WERI-Rb-1 (cell line): ENCODE data around the gene SEC31A.

Experiments used
- DNase-seq: peaks from one replicate; pipeline ENCODE4 v3.0.0-alpha.2; 2020
- H3K27ac ChIP-seq: fragments of 250-450 bp; sonication (Bioruptor Pico); 2 replicates; pipeline ENCODE4 v1.5.1; 2020; ENCODE audit warnings: mild to moderate bottlenecking, moderate library complexity
- H3K27me3 ChIP-seq: fragments of 250-450 bp; sonication (Bioruptor Pico); 2 replicates; pipeline ENCODE4 v1.5.1; 2021; ENCODE audit warnings: mild to moderate bottlenecking, low read depth, moderate library complexity; ENCODE audit not compliant: insufficient read depth, severe bottlenecking
- H3K36me3 ChIP-seq: fragments of 250-450 bp; sonication (Bioruptor Pico); 2 replicates; pipeline ENCODE4 v1.5.1; 2020; ENCODE audit warnings: mild to moderate bottlenecking, moderate library complexity
- H3K4me3 ChIP-seq: 2 replicates; pipeline ENCODE4 v1.5.1; 2011; ENCODE audit warnings: low read depth, mild to moderate bottlenecking, control low read depth, low read length
- H3K9me3 ChIP-seq: fragments of 250-450 bp; sonication (Bioruptor Pico); 2 replicates; pipeline ENCODE4 v1.5.1; 2021; ENCODE audit warnings: mild to moderate bottlenecking, moderate library complexity; ENCODE audit not compliant: severe bottlenecking
- TF ChIP-seq, protein P1 (sequence below): IDR thresholded peaks from 2 replicates; pipeline ENCODE4 v1.5.1; 2011; ENCODE audit warnings: low read depth, mild to moderate bottlenecking, control low read depth, inconsistent platforms, low read length

SEC31A gene

DNA sequence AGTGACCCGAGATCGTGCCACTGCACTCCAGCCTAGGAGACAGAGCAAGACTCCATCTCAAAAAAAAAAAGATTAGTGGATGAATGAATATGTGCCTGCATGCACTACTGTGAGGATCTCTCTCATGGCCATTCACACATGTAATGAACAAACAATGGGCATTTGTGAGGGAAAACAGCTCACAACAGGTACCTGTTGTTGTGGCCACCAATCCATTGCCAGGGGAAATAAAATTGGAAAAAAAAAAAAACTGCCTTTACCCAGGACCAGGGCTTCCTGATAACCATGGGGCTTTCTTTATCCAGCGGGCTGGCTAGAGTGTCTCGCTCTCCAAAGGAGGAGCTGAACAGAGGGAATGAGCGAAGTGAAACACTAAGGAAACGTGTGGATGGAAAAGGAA lies 99.8 kb downstream of the SEC31A start:
- no peaks in the 10 kb centered on the region for H3K9me3 ChIP-seq
- no peak overlapping the region for H3K27ac ChIP-seq
- no peak for DNase-seq
- H3K36me3 ChIP-seq, result no peaks in the 10 kb centered on the region; the same call in none of the 2 replicates
- TF ChIP-seq, protein P1, sequence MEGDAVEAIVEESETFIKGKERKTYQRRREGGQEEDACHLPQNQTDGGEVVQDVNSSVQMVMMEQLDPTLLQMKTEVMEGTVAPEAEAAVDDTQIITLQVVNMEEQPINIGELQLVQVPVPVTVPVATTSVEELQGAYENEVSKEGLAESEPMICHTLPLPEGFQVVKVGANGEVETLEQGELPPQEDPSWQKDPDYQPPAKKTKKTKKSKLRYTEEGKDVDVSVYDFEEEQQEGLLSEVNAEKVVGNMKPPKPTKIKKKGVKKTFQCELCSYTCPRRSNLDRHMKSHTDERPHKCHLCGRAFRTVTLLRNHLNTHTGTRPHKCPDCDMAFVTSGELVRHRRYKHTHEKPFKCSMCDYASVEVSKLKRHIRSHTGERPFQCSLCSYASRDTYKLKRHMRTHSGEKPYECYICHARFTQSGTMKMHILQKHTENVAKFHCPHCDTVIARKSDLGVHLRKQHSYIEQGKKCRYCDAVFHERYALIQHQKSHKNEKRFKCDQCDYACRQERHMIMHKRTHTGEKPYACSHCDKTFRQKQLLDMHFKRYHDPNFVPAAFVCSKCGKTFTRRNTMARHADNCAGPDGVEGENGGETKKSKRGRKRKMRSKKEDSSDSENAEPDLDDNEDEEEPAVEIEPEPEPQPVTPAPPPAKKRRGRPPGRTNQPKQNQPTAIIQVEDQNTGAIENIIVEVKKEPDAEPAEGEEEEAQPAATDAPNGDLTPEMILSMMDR, result no peak
- H3K27me3 ChIP-seq, result no peaks in the 10 kb centered on the region
- H3K4me3 ChIP-seq, result no peak overlapping the region

DNA sequence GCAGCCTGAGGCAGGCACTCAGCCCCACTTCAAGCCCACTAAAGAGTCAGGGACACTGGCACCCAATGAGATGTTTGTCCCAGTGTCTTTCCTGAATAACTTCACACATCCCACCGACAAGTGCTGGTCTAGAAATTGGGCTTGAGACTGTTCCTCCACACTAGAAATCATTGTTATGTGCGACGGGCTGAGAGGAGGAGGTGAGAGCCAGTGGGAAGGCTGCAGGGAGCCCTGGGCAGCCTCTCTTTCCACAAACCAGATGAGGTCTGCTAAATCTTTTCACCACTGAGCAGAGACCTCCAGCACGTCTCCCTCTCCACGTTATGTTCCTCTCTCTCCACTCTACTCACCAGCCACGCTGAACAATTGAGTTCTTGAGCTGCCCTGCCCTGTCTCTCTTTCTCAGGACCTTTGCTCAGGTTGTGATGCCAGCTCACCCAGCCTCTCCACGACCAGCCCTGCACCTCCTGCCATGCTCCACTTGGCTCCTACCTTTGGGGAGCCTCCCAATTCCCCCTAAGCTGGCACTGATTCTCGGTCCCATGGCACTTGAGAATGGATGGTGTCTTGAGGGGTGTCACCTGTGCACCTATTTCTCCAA lies 100.8 kb downstream of the SEC31A start:
- no peaks in the 10 kb centered on the region; the same call in none of the 2 replicates for H3K36me3 ChIP-seq
- H3K4me3 ChIP-seq, result no peak overlapping the region
- no peak overlapping the region for H3K27ac ChIP-seq
- DNase-seq, result no peak
- TF ChIP-seq, protein P1, result no peak
- no peaks in the 10 kb centered on the region for H3K27me3 ChIP-seq
- no peaks in the 10 kb centered on the region for H3K9me3 ChIP-seq

DNA sequence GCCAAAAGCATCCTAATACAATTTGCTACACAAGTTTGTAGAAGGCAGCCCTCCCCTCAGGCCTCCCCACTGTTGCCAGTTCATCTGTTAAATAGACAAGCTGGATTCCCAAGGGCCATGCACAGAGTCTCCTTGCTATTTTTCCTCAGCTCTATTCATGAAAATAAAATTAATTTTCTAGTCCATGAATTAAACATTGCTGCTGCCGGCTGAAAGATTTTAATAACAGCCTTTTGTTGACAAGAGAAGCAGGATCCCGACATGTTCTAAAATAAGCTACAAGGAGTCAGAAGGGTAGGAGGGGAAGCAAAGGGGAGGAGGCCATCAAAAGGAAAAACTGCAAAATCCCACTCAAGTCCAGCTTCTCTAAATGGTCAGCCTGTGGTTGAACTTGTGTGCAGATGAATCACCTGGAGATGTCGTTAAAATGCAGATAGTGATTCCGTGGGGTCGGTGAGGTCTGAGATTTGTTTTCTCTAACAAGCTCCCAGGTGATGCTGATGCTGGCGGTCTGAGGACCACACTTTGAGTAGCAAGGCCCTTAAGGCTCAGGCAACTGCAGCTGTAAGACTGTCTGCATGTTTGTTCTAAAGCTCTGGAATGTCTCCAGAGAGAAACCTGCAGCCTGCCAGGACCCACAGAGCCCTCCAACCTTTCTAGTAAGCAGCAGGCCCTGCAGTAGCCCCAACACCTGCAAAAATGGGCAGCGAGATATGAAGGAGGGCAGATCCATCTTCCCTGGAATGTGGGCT lies 101.8 kb downstream of the SEC31A start:
- Histone ChIP-seq H3K27me3 (no peaks in the 10 kb centered on the region), H3K9me3 (no peaks in the 10 kb centered on the region), H3K36me3 (no peaks in the 10 kb centered on the region; the same call in 1 of the 2 replicates), H3K4me3 (no peak overlapping the region), H3K27ac (no peak overlapping the region)
- TF ChIP-seq, protein P1, result no peak
- DNase-seq, result no peak

- H3K4me3 ChIP-seq, result no peak overlapping the region
- no peaks in the 10 kb centered on the region; the same call in 1 of the 2 replicates for H3K36me3 ChIP-seq
- H3K9me3 ChIP-seq, result no peaks in the 10 kb centered on the region
- TF ChIP-seq, protein P1, result no peak
- no peaks in the 10 kb centered on the region for H3K27me3 ChIP-seq
- no peak overlapping the region for H3K27ac ChIP-seq
- no peak for DNase-seq
Observed at GRCh38 chr4:82787342-82787741, 103.6 kb downstream of the SEC31A start.

DNA sequence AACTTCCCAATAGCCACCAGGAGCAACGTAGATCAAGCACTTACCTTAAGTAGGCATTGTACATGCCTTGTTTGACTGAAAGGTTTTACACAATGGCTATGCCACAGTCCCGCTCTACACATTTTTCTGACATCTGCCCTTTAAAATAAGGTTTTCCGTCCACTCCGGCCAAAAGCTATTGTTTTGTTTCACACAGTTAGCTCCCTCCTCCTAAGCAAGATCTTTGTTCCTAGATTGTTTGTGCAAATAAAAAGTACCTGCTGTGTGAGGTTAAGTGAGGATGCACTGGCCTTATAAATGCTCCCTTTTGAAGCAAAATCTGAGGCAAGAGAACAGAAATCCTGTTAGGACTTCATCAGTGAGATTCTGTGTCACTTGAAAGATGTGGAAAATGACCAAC lies 104.1 kb downstream of the SEC31A start:
- Histone ChIP-seq H3K27ac (no peak overlapping the region), H3K4me3 (no peak overlapping the region), H3K9me3 (no peaks in the 10 kb centered on the region), H3K36me3 (no peaks in the 10 kb centered on the region; the same call in 1 of the 2 replicates), H3K27me3 (no peaks in the 10 kb centered on the region)
- DNase-seq, result no peak
- TF ChIP-seq, protein P1, result no peak
